ENCODE measurements around the gene IP6K3.
A peak's percentile ranks its signal among the peaks of the same experiment; 100 is the strongest.

IP6K3 gene

GRCh38 chr6:33716379-33716778, 30.3 kb downstream of the IP6K3 start:
- no peak for DNase-seq (ENCODE audit: low read depth, low spot score)

GRCh38 chr6:33714385-33715040, 32.2 kb downstream of the IP6K3 start:
- no peak for TF ChIP-seq POLR2AphosphoS5 (IDR thresholded peaks at IDR 0.05; ENCODE audit: borderline replicate concordance, low read depth, low read length)
- no peak for TF ChIP-seq EZH2 (IDR thresholded peaks at IDR 0.05)
- no peak for TF ChIP-seq FOXP2 (optimal IDR thresholded peaks at IDR 0.05; ENCODE audit: control extremely low read depth, extremely low read length, insufficient read depth)
- DNase-seq (ENCODE audit: low read depth, low spot score), result no peak
- peaks cover 13% of the 10 kb centered on the region for H3K36me3 ChIP-seq (ENCODE audit: insufficient read depth, low read length)

More at GRCh38 chr6:33716379-33716778, 30.3 kb downstream of the IP6K3 start:
- TF ChIP-seq FOXP2 (optimal IDR thresholded peaks at IDR 0.05; ENCODE audit: control extremely low read depth, extremely low read length, insufficient read depth), result no peak
- TF ChIP-seq POLR2AphosphoS5 (IDR thresholded peaks at IDR 0.05; ENCODE audit: borderline replicate concordance, low read depth, low read length), result no peak
- TF ChIP-seq EZH2 (IDR thresholded peaks at IDR 0.05), result no peak
- no peaks in the 10 kb centered on the region for H3K9me3 ChIP-seq (ENCODE audit: low read depth, low read length)
- H3K9ac ChIP-seq (ENCODE audit: insufficient read length), result no peak overlapping the region
- no peaks in the 10 kb centered on the region for H3K36me3 ChIP-seq (ENCODE audit: insufficient read depth, low read length)
- no peak overlapping the region for H3K4me3 ChIP-seq
- no peak overlapping the region for H3K27ac ChIP-seq

GRCh38 chr6:33713786-33714185, 32.9 kb downstream of the IP6K3 start:
- no peaks in the 10 kb centered on the region for H3K9me3 ChIP-seq (ENCODE audit: low read depth, low read length)
- H3K36me3 ChIP-seq (ENCODE audit: insufficient read depth, low read length), result peaks cover 20% of the 10 kb centered on the region
- no peak for DNase-seq (ENCODE audit: low read depth, low spot score)
- no peak overlapping the region for H3K4me3 ChIP-seq
- TF ChIP-seq POLR2AphosphoS5 (IDR thresholded peaks at IDR 0.05; ENCODE audit: borderline replicate concordance, low read depth, low read length) (no peak), EZH2 (IDR thresholded peaks at IDR 0.05) (no peak), FOXP2 (optimal IDR thresholded peaks at IDR 0.05; ENCODE audit: control extremely low read depth, extremely low read length, insufficient read depth) (no peak)
- H3K27ac ChIP-seq, result no peak overlapping the region
- no peak overlapping the region for H3K9ac ChIP-seq (ENCODE audit: insufficient read length)

More at GRCh38 chr6:33714385-33715040, 32.2 kb downstream of the IP6K3 start:
- Histone ChIP-seq H3K9me3 (ENCODE audit: low read depth, low read length) (no peaks in the 10 kb centered on the region), H3K27ac (no peak overlapping the region), H3K4me3 (no peak overlapping the region), H3K9ac (ENCODE audit: insufficient read length) (no peak overlapping the region)

- TF ChIP-seq POLR2AphosphoS5 (IDR thresholded peaks at IDR 0.05; ENCODE audit: borderline replicate concordance, low read depth, low read length), result no peak
- no peak for TF ChIP-seq FOXP2 (optimal IDR thresholded peaks at IDR 0.05; ENCODE audit: control extremely low read depth, extremely low read length, insufficient read depth)
- TF ChIP-seq EZH2 (IDR thresholded peaks at IDR 0.05), result no peak
- Histone ChIP-seq H3K36me3 (ENCODE audit: insufficient read depth, low read length) (peaks cover 29% of the 10 kb centered on the region), H3K9me3 (ENCODE audit: low read depth, low read length) (no peaks in the 10 kb centered on the region), H3K27ac (no peak overlapping the region), H3K9ac (ENCODE audit: insufficient read length) (no peak overlapping the region), H3K4me3 (no peak overlapping the region)
- no peak for DNase-seq (ENCODE audit: low read depth, low spot score)
These were observed 33.8 kb downstream of the IP6K3 start for GRCh38 chr6:33712914-33713313.

- TF ChIP-seq POLR2AphosphoS5 (IDR thresholded peaks at IDR 0.05; ENCODE audit: borderline replicate concordance, low read depth, low read length), result peak; percentile 100
- TF ChIP-seq EZH2 (IDR thresholded peaks at IDR 0.05), result no peak
- peak; percentile 85 for DNase-seq (ENCODE audit: low read depth, low spot score)
- Histone ChIP-seq H3K9ac (ENCODE audit: insufficient read length) (peak within 1 kb of the TSS; percentile 96), H3K27ac (peak within 1 kb of the TSS; percentile 94), H3K36me3 (ENCODE audit: insufficient read depth, low read length) (peaks cover 32% of the 10 kb centered on the region), H3K9me3 (ENCODE audit: low read depth, low read length) (no peaks in the 10 kb centered on the region), H3K4me3 (peak within 1 kb of the TSS; percentile 82)
These were observed 35.3 kb downstream of the IP6K3 start, which contains the start of gene UQCC2 for GRCh38 chr6:33711140-33712129. TSS of gene UQCC2 (minus strand) at chr6:33711700. CDS start at chr6:33711686, 14 bp downstream.

- Histone ChIP-seq H3K4me3 (peak overlapping the region; percentile 82), H3K9me3 (ENCODE audit: low read depth, low read length) (no peaks in the 10 kb centered on the region), H3K27ac (0 out of 2 replicates have a peak overlapping the region, but pooled peaks have one; percentile 94), H3K36me3 (ENCODE audit: insufficient read depth, low read length) (peaks cover 32% of the 10 kb centered on the region), H3K9ac (ENCODE audit: insufficient read length) (peak overlapping the region; percentile 96)
- DNase-seq (ENCODE audit: low read depth, low spot score), result no peak
- no peak for TF ChIP-seq FOXP2 (optimal IDR thresholded peaks at IDR 0.05; ENCODE audit: control extremely low read depth, extremely low read length, insufficient read depth)
- no peak for TF ChIP-seq EZH2 (IDR thresholded peaks at IDR 0.05)
- TF ChIP-seq POLR2AphosphoS5 (IDR thresholded peaks at IDR 0.05; ENCODE audit: borderline replicate concordance, low read depth, low read length), result no peak
These were observed 36.2 kb downstream of the IP6K3 start for GRCh38 chr6:33710296-33711121.

GRCh38 chr6:33709605-33710295, 37.0 kb downstream of the IP6K3 start:
- TF ChIP-seq FOXP2 (optimal IDR thresholded peaks at IDR 0.05; ENCODE audit: control extremely low read depth, extremely low read length, insufficient read depth), result no peak
- no peak; the same call in 1 of the 2 replicates for TF ChIP-seq POLR2AphosphoS5 (IDR thresholded peaks at IDR 0.05; ENCODE audit: borderline replicate concordance, low read depth, low read length)
- no peak for TF ChIP-seq EZH2 (IDR thresholded peaks at IDR 0.05)
- no peak for DNase-seq (ENCODE audit: low read depth, low spot score)
- Histone ChIP-seq H3K4me3 (0 out of 2 replicates have a peak overlapping the region, but pooled peaks have one; percentile 82), H3K9me3 (ENCODE audit: low read depth, low read length) (no peaks in the 10 kb centered on the region), H3K36me3 (ENCODE audit: insufficient read depth, low read length) (peaks cover 32% of the 10 kb centered on the region), H3K9ac (ENCODE audit: insufficient read length) (peak overlapping the region; percentile 96), H3K27ac (no peak overlapping the region)
